MM.1S (cell line): ENCODE data around the gene PRKAG2.

Source experiments
- DNase-seq: peaks from one replicate; pipeline ENCODE4 v3.0.0-alpha.2; 2015
- H2AFZ ChIP-seq: fragments of 300-600 bp; sonication (generic); 2 replicates; pipeline ENCODE4 v1.6.0; 2016; ENCODE audit warnings: antibody characterized with exemption, low read length
- H3F3A ChIP-seq: fragments of 300-600 bp; sonication (generic); 2 replicates; pipeline ENCODE4 v1.6.1; 2016; ENCODE audit warnings: mild to moderate bottlenecking, antibody characterized with exemption, low read length, moderate library complexity, mixed read lengths; ENCODE audit not compliant: insufficient read depth
- H3K27ac ChIP-seq: fragments of 300-600 bp; sonication (generic); 2 replicates; pipeline ENCODE4 v1.5.1; 2016; ENCODE audit warnings: mild to moderate bottlenecking, low read length
- H3K27me3 ChIP-seq: fragments of 300-600 bp; sonication (generic); replicated peaks from 2 replicates; pipeline ENCODE4 v1.6.0; 2016; ENCODE audit warnings: low read length; ENCODE audit not compliant: insufficient read depth
- H3K36me3 ChIP-seq: fragments of 300-600 bp; sonication (generic); replicated peaks from 2 replicates; pipeline ENCODE4 v1.6.1; 2016; ENCODE audit warnings: mild to moderate bottlenecking, low read length, mixed read lengths; ENCODE audit not compliant: insufficient read depth
- H3K4me1 ChIP-seq: fragments of 300-600 bp; sonication (generic); 2 replicates; pipeline ENCODE4 v1.6.1; 2016; ENCODE audit warnings: low read length, mixed read lengths
- H3K4me2 ChIP-seq: fragments of 300-600 bp; sonication (generic); 2 replicates; pipeline ENCODE4 v1.6.0; 2016; ENCODE audit warnings: low read depth, low read length
- H3K4me3 ChIP-seq: fragments of 300-600 bp; sonication (generic); 2 replicates; pipeline ENCODE4 v1.5.1; 2016; ENCODE audit warnings: low read length, mixed read lengths
- H3K79me2 ChIP-seq: fragments of 300-600 bp; sonication (generic); 2 replicates; pipeline ENCODE4 v1.6.1; 2016; ENCODE audit warnings: mixed run types, low read length, mixed read lengths
- H3K9ac ChIP-seq: fragments of 300-600 bp; sonication (generic); 2 replicates; pipeline ENCODE4 v1.6.1; 2016; ENCODE audit warnings: low read length, mixed read lengths
- H3K9me2 ChIP-seq: fragments of 300-600 bp; sonication (generic); replicated peaks from 2 replicates; pipeline ENCODE4 v1.6.1; 2016; ENCODE audit warnings: mild to moderate bottlenecking, low read length, mixed read lengths; ENCODE audit not compliant: insufficient read depth
- H3K9me3 ChIP-seq: fragments of 300-600 bp; sonication (generic); replicated peaks from 2 replicates; pipeline ENCODE4 v1.6.1; 2016; ENCODE audit warnings: mild to moderate bottlenecking, low read length, mixed read lengths; ENCODE audit not compliant: insufficient read depth
- H4K20me1 ChIP-seq: fragments of 300-600 bp; sonication (generic); 2 replicates; pipeline ENCODE4 v1.6.1; 2016; ENCODE audit warnings: mild to moderate bottlenecking, low read length, moderate library complexity, mixed read lengths; ENCODE audit not compliant: insufficient read depth
- CTCF ChIP-seq: fragments of 300-600 bp; sonication (generic); IDR thresholded peaks from 2 replicates; pipeline ENCODE4 v1.5.1; 2016; ENCODE audit warnings: antibody characterized with exemption, low read length, mixed read lengths
- EZH2 ChIP-seq: fragments of 300-600 bp; sonication (generic); optimal IDR thresholded peaks from 2 replicates; pipeline ENCODE3; 2017; ENCODE audit warnings: low read depth, mild to moderate bottlenecking, antibody characterized with exemption, low read length, mixed read lengths
- EZH2phosphoT487 ChIP-seq: fragments of 300-600 bp; sonication (generic); IDR thresholded peaks from 2 replicates; pipeline ENCODE4 v1.6.1; 2018; ENCODE audit warnings: antibody characterized with exemption, low read length

PRKAG2 gene

GRCh38 chr7:151732292-151732691 is 144.6 kb downstream of the PRKAG2 start:
- Histone ChIP-seq H3K79me2 (no peaks in the 10 kb centered on the region), H3K9ac (no peak overlapping the region), H3K4me3 (no peak overlapping the region), H3K27ac (no peak overlapping the region), H3K4me2 (no peak overlapping the region), H3F3A (no peaks in the 10 kb centered on the region), H3K9me2 (no peaks in the 10 kb centered on the region), H3K9me3 (no peaks in the 10 kb centered on the region), H4K20me1 (no peaks in the 10 kb centered on the region), H2AFZ (no peak overlapping the region), H3K36me3 (no peaks in the 10 kb centered on the region), H3K27me3 (peaks cover 44% of the 10 kb centered on the region), H3K4me1 (no peaks in the 10 kb centered on the region)
- no peak for DNase-seq
- TF ChIP-seq CTCF (no peak), EZH2 (no peak), EZH2phosphoT487 (no peak)

GRCh38 chr7:151731022-151731441 is 145.9 kb downstream of the PRKAG2 start:
- Histone ChIP-seq H3K9ac (no peak overlapping the region), H3K4me3 (no peak overlapping the region), H3K4me2 (no peak overlapping the region), H4K20me1 (no peaks in the 10 kb centered on the region), H3K36me3 (no peaks in the 10 kb centered on the region), H3K4me1 (no peaks in the 10 kb centered on the region), H3K9me2 (no peaks in the 10 kb centered on the region), H3K27ac (no peak overlapping the region), H3K9me3 (no peaks in the 10 kb centered on the region), H3K79me2 (no peaks in the 10 kb centered on the region), H3K27me3 (peaks cover 32% of the 10 kb centered on the region), H2AFZ (no peak overlapping the region), H3F3A (no peaks in the 10 kb centered on the region)
- TF ChIP-seq EZH2phosphoT487 = no peak
- no peak for TF ChIP-seq CTCF
- no peak for TF ChIP-seq EZH2
- DNase-seq = no peak

- no peak for DNase-seq
- no peaks in the 10 kb centered on the region for H3F3A ChIP-seq
- H3K36me3 ChIP-seq = no peaks in the 10 kb centered on the region
- TF ChIP-seq EZH2phosphoT487 (no peak), EZH2 (no peak), CTCF (no peak)
- H3K9me3 ChIP-seq = no peaks in the 10 kb centered on the region
- no peaks in the 10 kb centered on the region for H3K4me1 ChIP-seq
- no peak overlapping the region for H3K4me2 ChIP-seq
- H3K9ac ChIP-seq = no peak overlapping the region
- no peaks in the 10 kb centered on the region for H3K79me2 ChIP-seq
- no peaks in the 10 kb centered on the region for H4K20me1 ChIP-seq
- H3K9me2 ChIP-seq = no peaks in the 10 kb centered on the region
- H2AFZ ChIP-seq = no peak overlapping the region
- no peak overlapping the region for H3K27ac ChIP-seq
- H3K27me3 ChIP-seq = peaks cover 29% of the 10 kb centered on the region
- no peak overlapping the region for H3K4me3 ChIP-seq
These were observed 146.3 kb downstream of the PRKAG2 start for GRCh38 chr7:151730591-151730990.
